Upper lobe of left lung (tissue), 4 donors: ENCODE results near the gene EDN2.

Experiments
- CTCF ChIP-seq, 6 experiments: fragments of 450-650 bp in 4 of 6; fragments of 200-600 bp in 2 of 6; sonication (generic) in 2 of 6; IDR thresholded peaks; one replicate each; pipeline ENCODE4 v1.5.1; 2016 to 2019; ENCODE audit warnings: antibody characterized with exemption in 6 of 6
- POLR2A ChIP-seq, 4 donors: fragments of 450-650 bp; IDR thresholded peaks; one replicate each; pipeline ENCODE4 v1.5.1; 2016 to 2017; ENCODE audit warnings: antibody characterized with exemption in 4 of 4, mild to moderate bottlenecking in 2 of 4

DNA sequence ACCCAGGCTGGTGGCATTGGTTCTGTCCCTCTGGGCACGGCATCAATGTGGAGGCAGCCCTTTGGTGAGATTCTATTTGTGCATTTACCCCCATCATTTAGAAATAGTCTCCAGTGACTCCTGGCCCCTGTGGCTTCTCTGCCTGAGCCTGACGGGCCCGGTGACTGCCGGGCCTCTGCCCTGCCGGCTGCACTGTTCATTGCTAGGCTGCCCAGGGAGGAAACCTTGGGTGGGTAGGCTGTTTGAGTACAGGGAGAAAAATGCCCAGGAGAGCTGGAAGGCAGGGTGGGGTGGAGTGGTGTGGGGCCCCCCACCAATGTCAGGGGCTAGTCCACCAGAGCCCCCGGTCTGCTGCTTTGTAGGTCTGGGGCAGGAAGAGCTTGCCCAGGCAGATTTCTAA is 23.4 kb upstream of the EDN2 start:
- TF ChIP-seq CTCF (IDR thresholded peaks at IDR 0.05) (no peak), POLR2A (IDR thresholded peaks at IDR 0.05) (no peak)
